Nephron (organoid): ENCODE data around the gene PERM1.
"Not testable (repeated sequence)": the region's sequence is repeated elsewhere in the genome, so short reads cannot be mapped to it uniquely, and the experiment has no call there.

Experiments
- H3K27ac Mint-ChIP-seq, 3 experiments: 2 replicates each; pipeline ENCODE4 v1.8.0; 2020; ENCODE audit warnings: mixed read lengths in 3 of 3, mild to moderate bottlenecking in 2 of 3, moderate library complexity in 1 of 3
- H3K27me3 Mint-ChIP-seq: 2 replicates; pipeline ENCODE4 v1.8.0; 2021; ENCODE audit warnings: low read depth, mild to moderate bottlenecking, moderate library complexity, mixed read lengths
- H3K36me3 Mint-ChIP-seq: 2 replicates; pipeline ENCODE4 v1.8.0; 2020; ENCODE audit warnings: low read depth, mixed read lengths
- H3K4me1 Mint-ChIP-seq: 2 replicates; pipeline ENCODE4 v1.8.0; 2020; ENCODE audit warnings: mixed read lengths
- H3K4me3 Mint-ChIP-seq, 3 experiments: 2 replicates each; pipeline ENCODE4 v1.8.0; 2020; ENCODE audit warnings: mild to moderate bottlenecking in 3 of 3, mixed read lengths in 3 of 3, moderate library complexity in 2 of 3
- H3K9me3 Mint-ChIP-seq: 2 replicates; pipeline ENCODE4 v1.8.0; 2020; ENCODE audit warnings: mixed read lengths
- TF ChIP-seq, protein P1 (sequence below), 3 experiments: fragments of 200-600 bp; sonication (generic); IDR thresholded peaks; one replicate each; pipeline ENCODE4 v1.5.0; 2021; ENCODE audit warnings: antibody characterized with exemption in 3 of 3; ENCODE audit not compliant: unreplicated experiment in 3 of 3

Gene PERM1

GRCh38 chr1:1014799-1015681 lies 33.1 kb upstream of the PERM1 start:
- Mint-ChIP-seq H3K27me3 (peaks cover 3% of the 10 kb centered on the region), H3K36me3 (no peaks in the 10 kb centered on the region), H3K4me1 (peaks cover 12% of the 10 kb centered on the region)

DNA sequence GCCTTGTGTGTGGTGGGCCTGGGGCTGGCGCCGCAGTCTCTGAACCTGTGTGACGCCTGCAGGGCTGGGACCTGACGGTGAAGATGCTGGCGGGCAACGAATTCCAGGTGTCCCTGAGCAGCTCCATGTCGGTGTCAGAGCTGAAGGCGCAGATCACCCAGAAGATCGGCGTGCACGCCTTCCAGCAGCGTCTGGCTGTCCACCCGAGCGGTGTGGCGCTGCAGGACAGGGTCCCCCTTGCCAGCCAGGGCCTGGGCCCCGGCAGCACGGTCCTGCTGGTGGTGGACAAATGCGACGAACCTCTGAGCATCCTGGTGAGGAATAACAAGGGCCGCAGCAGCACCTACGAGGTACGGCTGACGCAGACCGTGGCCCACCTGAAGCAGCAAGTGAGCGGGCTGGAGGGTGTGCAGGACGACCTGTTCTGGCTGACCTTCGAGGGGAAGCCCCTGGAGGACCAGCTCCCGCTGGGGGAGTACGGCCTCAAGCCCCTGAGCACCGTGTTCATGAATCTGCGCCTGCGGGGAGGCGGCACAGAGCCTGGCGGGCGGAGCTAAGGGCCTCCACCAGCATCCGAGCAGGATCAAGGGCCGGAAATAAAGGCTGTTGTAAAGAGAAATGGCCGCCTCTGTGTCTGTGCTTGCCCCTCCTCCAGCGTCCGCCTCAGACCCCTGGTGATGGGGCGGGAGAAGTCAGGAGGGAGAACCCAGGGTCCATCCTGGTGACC lies 32.2 kb upstream of the PERM1 start:
- peak overlapping the region; percentile 90 to 91 (median 90) for H3K4me3 Mint-ChIP-seq
- H3K36me3 Mint-ChIP-seq, result no peaks in the 10 kb centered on the region
- TF ChIP-seq, protein P1, sequence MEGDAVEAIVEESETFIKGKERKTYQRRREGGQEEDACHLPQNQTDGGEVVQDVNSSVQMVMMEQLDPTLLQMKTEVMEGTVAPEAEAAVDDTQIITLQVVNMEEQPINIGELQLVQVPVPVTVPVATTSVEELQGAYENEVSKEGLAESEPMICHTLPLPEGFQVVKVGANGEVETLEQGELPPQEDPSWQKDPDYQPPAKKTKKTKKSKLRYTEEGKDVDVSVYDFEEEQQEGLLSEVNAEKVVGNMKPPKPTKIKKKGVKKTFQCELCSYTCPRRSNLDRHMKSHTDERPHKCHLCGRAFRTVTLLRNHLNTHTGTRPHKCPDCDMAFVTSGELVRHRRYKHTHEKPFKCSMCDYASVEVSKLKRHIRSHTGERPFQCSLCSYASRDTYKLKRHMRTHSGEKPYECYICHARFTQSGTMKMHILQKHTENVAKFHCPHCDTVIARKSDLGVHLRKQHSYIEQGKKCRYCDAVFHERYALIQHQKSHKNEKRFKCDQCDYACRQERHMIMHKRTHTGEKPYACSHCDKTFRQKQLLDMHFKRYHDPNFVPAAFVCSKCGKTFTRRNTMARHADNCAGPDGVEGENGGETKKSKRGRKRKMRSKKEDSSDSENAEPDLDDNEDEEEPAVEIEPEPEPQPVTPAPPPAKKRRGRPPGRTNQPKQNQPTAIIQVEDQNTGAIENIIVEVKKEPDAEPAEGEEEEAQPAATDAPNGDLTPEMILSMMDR (IDR thresholded peaks at IDR 0.05; ENCODE audit: unreplicated experiment in 3 of 3), result no peak
- peak overlapping the region; percentile 59 to 82 (median 68) for H3K27ac Mint-ChIP-seq
- peaks cover 3% of the 10 kb centered on the region for H3K27me3 Mint-ChIP-seq
- H3K9me3 Mint-ChIP-seq, result no peaks in the 10 kb centered on the region
- H3K4me1 Mint-ChIP-seq, result peaks cover 12% of the 10 kb centered on the region

More at GRCh38 chr1:1014799-1015681, 33.1 kb upstream of the PERM1 start:
- H3K27ac Mint-ChIP-seq, result peak overlapping the region in 2 of 3 experiments; percentile 59 to 68
- no peaks in the 10 kb centered on the region for H3K9me3 Mint-ChIP-seq
- H3K4me3 Mint-ChIP-seq, result peak overlapping the region; percentile 69 to 91 (median 90)
- TF ChIP-seq, protein P1 (IDR thresholded peaks at IDR 0.05; ENCODE audit: unreplicated experiment in 3 of 3), result peak; percentile 18 to 40 (median 35)

DNA sequence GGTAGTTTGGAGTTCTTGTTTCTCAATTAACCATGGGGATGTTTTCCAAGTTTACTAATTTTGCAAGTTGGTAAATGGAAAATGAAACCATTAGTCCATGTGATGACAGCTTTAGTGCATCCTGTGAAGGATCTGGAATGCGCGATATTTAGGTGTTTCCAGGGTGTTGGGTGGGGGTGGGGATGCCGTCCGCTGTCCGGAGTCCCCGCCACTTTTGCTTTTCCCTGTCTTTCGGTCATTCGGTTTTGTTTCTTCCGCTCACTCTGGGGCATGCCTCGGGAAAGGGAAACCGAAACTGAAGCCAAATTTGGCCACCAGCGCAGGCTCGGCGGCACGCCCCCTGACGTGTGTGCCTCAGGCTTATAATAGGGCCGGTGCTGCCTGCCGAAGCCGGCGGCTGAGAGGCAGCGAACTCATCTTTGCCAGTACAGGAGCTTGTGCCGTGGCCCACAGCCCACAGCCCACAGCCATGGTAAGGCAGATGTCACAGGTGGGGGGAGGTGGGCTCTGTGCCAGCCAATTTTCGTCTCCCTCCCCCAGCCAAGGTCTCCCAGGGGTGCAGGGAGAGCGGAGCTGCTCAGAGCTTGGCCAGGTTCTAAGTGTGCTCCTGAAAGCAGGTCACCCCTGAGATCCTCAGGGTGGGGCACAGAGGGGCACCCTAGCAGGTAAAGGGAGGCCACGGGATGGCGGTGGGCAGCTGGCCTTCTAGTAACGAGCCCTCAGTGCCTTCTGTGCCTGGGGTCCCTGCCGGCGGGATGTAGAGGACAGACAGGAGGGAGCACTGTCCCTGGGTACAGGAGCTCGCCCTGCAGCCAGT lies 31.4 kb upstream of the PERM1 start, which contains the start of gene ISG15:
TSS of gene ISG15 (plus strand) at position 393 of the 817 bp plus-strand sequence. CDS start at position 470, 77 bp downstream.
- TF ChIP-seq, protein P1 (IDR thresholded peaks at IDR 0.05; ENCODE audit: unreplicated experiment in 3 of 3), result no peak
- peak within 1 kb of the TSS; percentile 84 to 92 (median 89) for H3K27ac Mint-ChIP-seq
- H3K4me3 Mint-ChIP-seq, result peak within 1 kb of the TSS; percentile 90 to 91 (median 90)
- H3K36me3 Mint-ChIP-seq, result no peaks in the 10 kb centered on the region
- no peaks in the 10 kb centered on the region for H3K9me3 Mint-ChIP-seq
- peaks cover 13% of the 10 kb centered on the region for H3K4me1 Mint-ChIP-seq
- H3K27me3 Mint-ChIP-seq, result peaks cover 3% of the 10 kb centered on the region

GRCh38 chr1:1012736-1013104 lies 30.8 kb upstream of the PERM1 start:
- H3K4me1 Mint-ChIP-seq, result peaks cover 17% of the 10 kb centered on the region
- peak overlapping the region; percentile 84 to 92 (median 89) for H3K27ac Mint-ChIP-seq
- H3K4me3 Mint-ChIP-seq, result peak overlapping the region; percentile 90 to 91 (median 90)
- not testable (repeated sequence) for H3K9me3 Mint-ChIP-seq, H3K27me3 Mint-ChIP-seq, H3K36me3 Mint-ChIP-seq

- no peak overlapping the region for H3K27ac Mint-ChIP-seq
- no peaks in the 10 kb centered on the region for H3K36me3 Mint-ChIP-seq
- H3K27me3 Mint-ChIP-seq, result peaks cover 3% of the 10 kb centered on the region
- H3K4me1 Mint-ChIP-seq, result peaks cover 12% of the 10 kb centered on the region
- TF ChIP-seq, protein P1 (IDR thresholded peaks at IDR 0.05; ENCODE audit: unreplicated experiment in 3 of 3), result no peak
- no peaks in the 10 kb centered on the region for H3K9me3 Mint-ChIP-seq
- no peak overlapping the region for H3K4me3 Mint-ChIP-seq
These were observed 29.6 kb upstream of the PERM1 start for GRCh38 chr1:1011396-1011949.

- peaks cover 20% of the 10 kb centered on the region for H3K4me1 Mint-ChIP-seq
- H3K9me3 Mint-ChIP-seq, H3K4me3 Mint-ChIP-seq, H3K27ac Mint-ChIP-seq, H3K27me3 Mint-ChIP-seq, H3K36me3 Mint-ChIP-seq: not testable (repeated sequence)
These were observed 28.2 kb upstream of the PERM1 start for GRCh38 chr1:1010131-1010530.
